Measurements from ENCODE around the gene ABCA13. TPM values are rescaled to one million over a fixed set of nuclear protein-coding genes. Genes with fewer than 3 reads are reported as not detected.

Gene ABCA13
- total RNA-seq, 4 donors from 2014 or later = under 0.01 to 0.26 (median 0.06) TPM; not detected in 1

- no peaks in the 10 kb centered on the region for H3K27me3 ChIP-seq
- DNase-seq (ENCODE audit: extremely low spot score) = no peak
- H3K4me1 ChIP-seq = no peaks in the 10 kb centered on the region
- H3K36me3 ChIP-seq = no peaks in the 10 kb centered on the region
- H3K4me3 ChIP-seq = no peak overlapping the region
- H3K9me3 ChIP-seq = no peaks in the 10 kb centered on the region
- TF ChIP-seq POLR2A (IDR thresholded peaks at IDR 0.05; ENCODE audit: low read depth) (no peak), POLR2AphosphoS5 (IDR thresholded peaks at IDR 0.05) (no peak), EP300 (IDR thresholded peaks at IDR 0.05) (no peak)
- TF ChIP-seq, protein P1, sequence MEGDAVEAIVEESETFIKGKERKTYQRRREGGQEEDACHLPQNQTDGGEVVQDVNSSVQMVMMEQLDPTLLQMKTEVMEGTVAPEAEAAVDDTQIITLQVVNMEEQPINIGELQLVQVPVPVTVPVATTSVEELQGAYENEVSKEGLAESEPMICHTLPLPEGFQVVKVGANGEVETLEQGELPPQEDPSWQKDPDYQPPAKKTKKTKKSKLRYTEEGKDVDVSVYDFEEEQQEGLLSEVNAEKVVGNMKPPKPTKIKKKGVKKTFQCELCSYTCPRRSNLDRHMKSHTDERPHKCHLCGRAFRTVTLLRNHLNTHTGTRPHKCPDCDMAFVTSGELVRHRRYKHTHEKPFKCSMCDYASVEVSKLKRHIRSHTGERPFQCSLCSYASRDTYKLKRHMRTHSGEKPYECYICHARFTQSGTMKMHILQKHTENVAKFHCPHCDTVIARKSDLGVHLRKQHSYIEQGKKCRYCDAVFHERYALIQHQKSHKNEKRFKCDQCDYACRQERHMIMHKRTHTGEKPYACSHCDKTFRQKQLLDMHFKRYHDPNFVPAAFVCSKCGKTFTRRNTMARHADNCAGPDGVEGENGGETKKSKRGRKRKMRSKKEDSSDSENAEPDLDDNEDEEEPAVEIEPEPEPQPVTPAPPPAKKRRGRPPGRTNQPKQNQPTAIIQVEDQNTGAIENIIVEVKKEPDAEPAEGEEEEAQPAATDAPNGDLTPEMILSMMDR (IDR thresholded peaks at IDR 0.05) = no peak
- H3K27ac ChIP-seq (replicated peaks in 1 of 4) = no peak overlapping the region
- intact Hi-C loops (cut with DNase I) = no loop called here
These were observed 2.1 kb downstream of the ABCA13 start for GRCh38 chr7:48173313-48173712.

DNA sequence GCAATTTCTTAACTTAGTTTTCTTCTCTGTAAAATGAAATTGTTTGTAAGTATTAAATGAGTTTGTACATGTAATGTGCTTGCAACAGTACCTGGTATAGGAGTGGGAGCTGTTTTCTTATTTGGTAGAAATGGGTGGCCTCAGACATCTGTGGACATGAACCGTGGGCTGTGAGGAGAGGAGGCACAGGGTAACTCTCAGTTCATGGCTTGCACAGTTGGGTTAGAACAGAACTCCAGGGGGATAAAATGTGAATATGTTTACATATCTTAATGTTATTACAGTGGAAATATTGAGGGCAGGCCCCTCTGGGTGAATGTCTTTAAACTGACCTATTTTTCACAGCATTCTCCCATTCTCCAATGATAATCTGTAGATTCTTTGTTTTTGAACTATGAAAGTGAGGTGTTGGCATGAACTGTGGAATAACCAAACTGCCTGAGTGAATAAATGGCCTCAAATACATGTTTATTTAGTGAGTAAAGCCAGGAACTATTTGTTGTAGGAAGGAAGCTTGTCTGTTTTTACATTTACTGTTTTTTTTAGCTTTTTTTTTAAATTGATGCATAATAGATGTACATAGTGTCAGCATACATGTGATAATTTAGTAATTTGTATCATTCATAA is 2.6 kb downstream of the ABCA13 start:
- DNase-seq (ENCODE audit: extremely low spot score) = no peak
- WGBS = 60% methylated on average over 1 of the region's 1 CpG
- TF ChIP-seq EP300 (IDR thresholded peaks at IDR 0.05) = no peak
- no peak for TF ChIP-seq POLR2A (IDR thresholded peaks at IDR 0.05; ENCODE audit: low read depth)
- no peak for TF ChIP-seq POLR2AphosphoS5 (IDR thresholded peaks at IDR 0.05)
- TF ChIP-seq, protein P1 (IDR thresholded peaks at IDR 0.05) = no peak
- Histone ChIP-seq H3K4me1 (no peaks in the 10 kb centered on the region), H3K36me3 (no peaks in the 10 kb centered on the region), H3K27ac (replicated peaks in 1 of 4) (no peak overlapping the region), H3K9me3 (no peaks in the 10 kb centered on the region), H3K4me3 (no peak overlapping the region), H3K27me3 (no peaks in the 10 kb centered on the region)
- intact Hi-C loops (cut with DNase I) = no loop called here

GRCh38 chr7:48175019-48175418 is 3.8 kb downstream of the ABCA13 start:
- intact Hi-C loops (cut with DNase I) = no loop called here
- Histone ChIP-seq H3K9me3 (no peaks in the 10 kb centered on the region), H3K4me1 (no peaks in the 10 kb centered on the region), H3K4me3 (no peak overlapping the region), H3K36me3 (no peaks in the 10 kb centered on the region), H3K27ac (replicated peaks in 1 of 4) (no peak overlapping the region), H3K27me3 (no peaks in the 10 kb centered on the region)
- no peak for TF ChIP-seq POLR2AphosphoS5 (IDR thresholded peaks at IDR 0.05)
- TF ChIP-seq POLR2A (IDR thresholded peaks at IDR 0.05; ENCODE audit: low read depth) = no peak
- TF ChIP-seq, protein P1 (IDR thresholded peaks at IDR 0.05) = no peak
- TF ChIP-seq EP300 (IDR thresholded peaks at IDR 0.05) = no peak
- 72% methylated on average over 1 of the region's 1 CpG for WGBS
- no peak for DNase-seq (ENCODE audit: extremely low spot score)

DNA sequence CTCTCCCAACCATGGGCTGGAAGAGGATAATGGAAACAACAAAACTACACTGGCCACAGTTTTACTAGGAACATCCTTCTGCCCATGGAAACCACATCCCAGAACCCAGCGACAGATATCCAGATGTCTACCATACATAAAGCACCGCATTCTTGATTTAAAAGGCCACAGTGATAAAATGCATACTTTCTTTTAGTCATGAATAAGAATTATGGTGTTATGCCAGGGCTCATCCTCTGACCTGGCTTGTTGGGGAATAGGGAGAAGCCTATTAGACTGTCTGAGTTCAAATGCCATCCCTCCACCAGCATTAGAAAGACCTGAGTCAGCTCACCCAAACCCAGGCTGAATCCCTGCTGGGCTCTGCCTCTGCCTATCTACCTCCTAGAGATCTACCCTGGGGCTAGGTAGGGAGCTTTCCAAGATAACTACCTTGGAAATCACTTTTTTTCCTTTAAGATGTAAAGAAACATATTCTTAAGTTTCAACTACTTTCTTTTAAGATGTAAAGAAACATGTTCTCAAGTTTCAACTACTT is 5.2 kb downstream of the ABCA13 start:
- no peak for DNase-seq (ENCODE audit: extremely low spot score)
- TF ChIP-seq, protein P1 (IDR thresholded peaks at IDR 0.05) = no peak
- TF ChIP-seq POLR2A (IDR thresholded peaks at IDR 0.05; ENCODE audit: low read depth) (no peak), POLR2AphosphoS5 (IDR thresholded peaks at IDR 0.05) (no peak), EP300 (IDR thresholded peaks at IDR 0.05) (no peak)
- Histone ChIP-seq H3K4me3 (no peak overlapping the region), H3K27ac (replicated peaks in 1 of 4) (no peak overlapping the region), H3K36me3 (no peaks in the 10 kb centered on the region), H3K27me3 (no peaks in the 10 kb centered on the region), H3K4me1 (no peaks in the 10 kb centered on the region), H3K9me3 (no peaks in the 10 kb centered on the region)
- intact Hi-C loops (cut with DNase I) = no loop called here
- 96% methylated on average over 2 of the region's 2 CpGs for WGBS

DNA sequence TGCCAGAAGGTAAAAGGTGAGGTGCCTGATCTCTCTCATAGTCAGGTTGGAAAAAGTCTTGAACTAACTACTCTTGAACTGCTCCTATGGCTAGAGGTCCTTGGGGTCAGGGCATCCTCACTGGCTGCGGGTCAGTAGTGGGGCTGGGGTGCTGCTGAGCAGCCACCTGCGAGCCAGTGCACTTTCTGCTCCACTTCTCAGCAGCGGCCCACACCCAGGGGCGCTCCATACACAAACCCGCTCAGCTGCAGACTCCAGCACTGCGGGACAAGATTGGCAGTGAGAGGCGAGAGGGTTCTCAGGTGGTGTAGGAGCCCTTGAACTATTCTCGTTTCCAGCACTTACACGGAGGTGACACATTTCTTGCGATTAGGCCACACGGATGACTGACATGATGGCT is 6.0 kb downstream of the ABCA13 start:
- DNase-seq (ENCODE audit: extremely low spot score) = no peak
- intact Hi-C loops (cut with DNase I) = no loop called here
- H3K27me3 ChIP-seq = no peaks in the 10 kb centered on the region
- no peak overlapping the region for H3K4me3 ChIP-seq
- no peaks in the 10 kb centered on the region for H3K9me3 ChIP-seq
- H3K27ac ChIP-seq (replicated peaks in 1 of 4) = no peak overlapping the region
- TF ChIP-seq, protein P1 (IDR thresholded peaks at IDR 0.05) = no peak
- no peak for TF ChIP-seq POLR2AphosphoS5 (IDR thresholded peaks at IDR 0.05)
- no peak for TF ChIP-seq EP300 (IDR thresholded peaks at IDR 0.05)
- no peaks in the 10 kb centered on the region for H3K36me3 ChIP-seq
- H3K4me1 ChIP-seq = no peaks in the 10 kb centered on the region
- 93% methylated on average over 4 of the region's 11 CpGs for WGBS

All from esophagus muscularis mucosa (tissue), 4 donors.